HEK293 (cell line): Measurements from ENCODE around the gene RBM19.

ENCODE experiments used
- FEZF1 ChIP-seq: fragments of 450-650 bp; formaldehyde crosslinking; IDR thresholded peaks from 2 replicates; pipeline ENCODE4 v1.5.1; 2016; ENCODE audit warnings: missing biosample characterization, missing genetic modification characterization
- GLIS2 ChIP-seq: fragments of 450-650 bp; formaldehyde crosslinking; IDR thresholded peaks from 2 replicates; pipeline ENCODE4 v1.5.1; 2016; ENCODE audit warnings: missing biosample characterization, missing genetic modification characterization
- KLF7 ChIP-seq: fragments of 450-650 bp; formaldehyde crosslinking; IDR thresholded peaks from 2 replicates; pipeline ENCODE4 v1.5.1; 2016; ENCODE audit warnings: missing biosample characterization, missing genetic modification characterization, borderline replicate concordance
- OVOL3 ChIP-seq: fragments of 450-650 bp; formaldehyde crosslinking; IDR thresholded peaks from 2 replicates; pipeline ENCODE4 v1.5.1; 2016; ENCODE audit warnings: missing biosample characterization, missing genetic modification characterization
- SALL2 ChIP-seq: fragments of 450-650 bp; formaldehyde crosslinking; IDR thresholded peaks from 2 replicates; pipeline ENCODE4 v1.5.0; 2017; ENCODE audit warnings: missing biosample characterization, mild to moderate bottlenecking, missing genetic modification characterization, borderline replicate concordance
- SP3 ChIP-seq: fragments of 450-650 bp; formaldehyde crosslinking; IDR thresholded peaks from 2 replicates; pipeline ENCODE4 v1.5.1; 2016; ENCODE audit warnings: missing biosample characterization, missing genetic modification characterization
- ZBTB17 ChIP-seq: fragments of 450-650 bp; formaldehyde crosslinking; IDR thresholded peaks from 2 replicates; pipeline ENCODE4 v1.5.1; 2016; ENCODE audit warnings: missing biosample characterization, missing genetic modification characterization
- ZBTB26 ChIP-seq: fragments of 450-650 bp; formaldehyde crosslinking; optimal IDR thresholded peaks from 2 replicates; pipeline ENCODE3; 2016; ENCODE audit warnings: missing biosample characterization, mild to moderate bottlenecking, missing genetic modification characterization
- ZBTB8A ChIP-seq: fragments of 450-650 bp; formaldehyde crosslinking; IDR thresholded peaks from 2 replicates; pipeline ENCODE4 v1.5.1; 2016; ENCODE audit warnings: missing biosample characterization, missing genetic modification characterization
- ZFP69B ChIP-seq: fragments of 450-650 bp; formaldehyde crosslinking; IDR thresholded peaks from 2 replicates; pipeline ENCODE4 v1.5.1; 2016; ENCODE audit warnings: missing biosample characterization, missing genetic modification characterization
- ZNF133 ChIP-seq: fragments of 450-650 bp; formaldehyde crosslinking; IDR thresholded peaks from 2 replicates; pipeline ENCODE4 v1.5.1; 2016; ENCODE audit warnings: missing biosample characterization, missing genetic modification characterization
- ZNF138 ChIP-seq: fragments of 450-650 bp; formaldehyde crosslinking; IDR thresholded peaks from 2 replicates; pipeline ENCODE4 v1.5.1; 2016; ENCODE audit warnings: missing biosample characterization, missing genetic modification characterization, borderline replicate concordance
- ZNF146 ChIP-seq: fragments of 450-650 bp; formaldehyde crosslinking; IDR thresholded peaks from 2 replicates; pipeline ENCODE4 v1.5.1; 2016; ENCODE audit warnings: missing biosample characterization, missing genetic modification characterization
- ZNF239 ChIP-seq: fragments of 450-650 bp; formaldehyde crosslinking; IDR thresholded peaks from 2 replicates; pipeline ENCODE4 v1.5.1; 2016; ENCODE audit warnings: missing biosample characterization, missing genetic modification characterization
- ZNF280D ChIP-seq: fragments of 450-650 bp; formaldehyde crosslinking; IDR thresholded peaks from 2 replicates; pipeline ENCODE4 v1.5.1; 2016; ENCODE audit warnings: missing biosample characterization, missing genetic modification characterization
- ZNF433 ChIP-seq: fragments of 450-650 bp; formaldehyde crosslinking; IDR thresholded peaks from 2 replicates; pipeline ENCODE4 v1.5.1; 2016; ENCODE audit warnings: missing biosample characterization, missing genetic modification characterization, low read depth
- ZNF501 ChIP-seq: fragments of 450-650 bp; formaldehyde crosslinking; IDR thresholded peaks from 2 replicates; pipeline ENCODE4 v1.5.1; 2016; ENCODE audit warnings: missing biosample characterization, missing genetic modification characterization
- ZNF510 ChIP-seq: fragments of 450-650 bp; formaldehyde crosslinking; IDR thresholded peaks from 2 replicates; pipeline ENCODE4 v1.5.1; 2018; ENCODE audit warnings: mild to moderate bottlenecking, missing genetic modification characterization, missing biosample characterization; ENCODE audit not compliant: insufficient replicate concordance
- ZNF514 ChIP-seq: fragments of 450-650 bp; formaldehyde crosslinking; IDR thresholded peaks from 2 replicates; pipeline ENCODE4 v1.5.1; 2016; ENCODE audit warnings: missing biosample characterization, missing genetic modification characterization
- ZNF529 ChIP-seq: fragments of 450-650 bp; formaldehyde crosslinking; IDR thresholded peaks from 2 replicates; pipeline ENCODE4 v1.5.1; 2017; ENCODE audit warnings: missing genetic modification characterization, missing biosample characterization; ENCODE audit not compliant: insufficient replicate concordance
- ZNF701 ChIP-seq: fragments of 450-650 bp; formaldehyde crosslinking; IDR thresholded peaks from 2 replicates; pipeline ENCODE4 v1.5.1; 2016; ENCODE audit warnings: missing biosample characterization, missing genetic modification characterization
- ZNF76 ChIP-seq: fragments of 450-650 bp; formaldehyde crosslinking; IDR thresholded peaks from 2 replicates; pipeline ENCODE4; 2016; ENCODE audit warnings: low read depth, missing biosample characterization, missing genetic modification characterization, borderline replicate concordance
- ZNF830 ChIP-seq: fragments of 450-650 bp; IDR thresholded peaks from 2 replicates; pipeline ENCODE4 v1.5.0; 2018; ENCODE audit warnings: missing biosample characterization, missing genetic modification characterization, low read depth, mild to moderate bottlenecking, moderate library complexity
- ZXDB ChIP-seq: fragments of 450-650 bp; formaldehyde crosslinking; IDR thresholded peaks from 2 replicates; pipeline ENCODE4 v1.5.1; 2016; ENCODE audit warnings: missing biosample characterization, missing genetic modification characterization
- TF ChIP-seq, protein P1 (sequence below): fragments of 450-650 bp; formaldehyde crosslinking; IDR thresholded peaks from 2 replicates; pipeline ENCODE4 v1.5.1; 2017; ENCODE audit warnings: missing biosample characterization, missing genetic modification characterization
- TF ChIP-seq, protein P2 (sequence below): fragments of 450-650 bp; formaldehyde crosslinking; IDR thresholded peaks from 2 replicates; pipeline ENCODE4 v1.5.1; 2016; ENCODE audit warnings: missing biosample characterization, missing genetic modification characterization
- TF ChIP-seq, protein P3 (sequence below): fragments of 450-650 bp; formaldehyde crosslinking; IDR thresholded peaks from 2 replicates; pipeline ENCODE4 v1.5.1; 2016; ENCODE audit warnings: missing biosample characterization, missing genetic modification characterization, borderline replicate concordance

Gene RBM19

DNA sequence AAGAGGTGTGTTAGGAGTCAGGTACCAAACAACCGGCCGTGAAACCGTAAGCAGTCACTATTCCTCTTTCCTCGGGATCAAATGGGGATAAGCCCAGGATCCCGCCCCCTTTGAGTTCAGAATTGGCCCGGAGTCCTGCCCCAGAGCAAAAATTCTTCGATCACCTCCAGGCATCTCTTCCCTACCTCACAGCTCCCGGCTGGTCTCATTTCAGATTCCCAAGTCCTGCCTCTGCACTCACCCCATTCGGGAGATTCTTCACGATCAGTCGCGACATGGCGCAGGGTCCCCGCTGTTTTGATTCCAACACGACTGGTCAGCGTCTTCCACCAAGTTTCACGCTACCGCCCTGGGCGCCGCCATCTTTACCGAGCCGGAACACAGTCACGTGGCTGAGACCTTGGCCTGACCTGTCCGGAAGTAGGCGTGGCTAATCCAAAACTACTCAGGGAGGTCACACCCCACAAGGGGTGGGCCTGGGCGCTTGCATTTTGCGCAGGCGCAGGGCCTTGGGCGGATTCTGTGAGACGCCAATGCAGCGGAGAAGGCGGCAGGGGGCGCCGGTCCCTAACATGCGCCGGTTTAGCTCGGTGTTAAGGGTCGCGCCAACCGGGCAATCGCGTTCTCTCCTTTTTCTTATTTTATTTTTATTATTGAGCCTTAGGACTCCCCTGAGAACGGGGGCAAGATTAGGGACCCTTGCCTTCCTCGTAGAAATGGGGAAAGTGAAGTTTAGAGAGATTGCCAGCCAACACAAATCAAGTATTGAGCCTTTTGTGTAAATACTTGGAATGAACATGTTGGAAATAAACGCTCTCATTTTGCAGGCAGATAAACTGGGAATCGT is at the start of gene RBM19 (continued):
- TF ChIP-seq ZNF146 (no peak), ZNF501 (peak; percentile 78; the same call in 1 of the 2 replicates), ZNF510 (tag by site-specific recombination) (no peak), ZXDB (peak; percentile 88), ZNF280D (no peak), FEZF1 (tag by site-specific recombination) (no peak), OVOL3 (tag by site-specific recombination) (no peak), ZNF514 (tag by site-specific recombination) (no peak), ZBTB8A (tag by site-specific recombination) (peak; percentile 61), ZNF830 (tag by site-specific recombination) (no peak), ZFP69B (tag by site-specific recombination) (0 out of 2 replicates have a peak, but pooled peaks have one; percentile 55), ZNF433 (tag by site-specific recombination) (no peak), ZNF133 (tag by site-specific recombination) (no peak), ZNF701 (no peak), ZNF76 (peak; percentile 61; the same call in 1 of the 2 replicates), KLF7 (tag by site-specific recombination) (0 out of 2 replicates have a peak, but pooled peaks have one; percentile 48), ZBTB17 (tag by site-specific recombination) (peak; percentile 88), ZNF529 (tag by site-specific recombination) (no peak), GLIS2 (peak; percentile 92), ZNF239 (no peak), ZBTB26 (tag by site-specific recombination) (peak; percentile 9), SALL2 (tag by site-specific recombination) (no peak), ZNF138 (tag by site-specific recombination) (no peak), SP3 (tag by site-specific recombination) (peak; percentile 94)
- TF ChIP-seq, protein P1, sequence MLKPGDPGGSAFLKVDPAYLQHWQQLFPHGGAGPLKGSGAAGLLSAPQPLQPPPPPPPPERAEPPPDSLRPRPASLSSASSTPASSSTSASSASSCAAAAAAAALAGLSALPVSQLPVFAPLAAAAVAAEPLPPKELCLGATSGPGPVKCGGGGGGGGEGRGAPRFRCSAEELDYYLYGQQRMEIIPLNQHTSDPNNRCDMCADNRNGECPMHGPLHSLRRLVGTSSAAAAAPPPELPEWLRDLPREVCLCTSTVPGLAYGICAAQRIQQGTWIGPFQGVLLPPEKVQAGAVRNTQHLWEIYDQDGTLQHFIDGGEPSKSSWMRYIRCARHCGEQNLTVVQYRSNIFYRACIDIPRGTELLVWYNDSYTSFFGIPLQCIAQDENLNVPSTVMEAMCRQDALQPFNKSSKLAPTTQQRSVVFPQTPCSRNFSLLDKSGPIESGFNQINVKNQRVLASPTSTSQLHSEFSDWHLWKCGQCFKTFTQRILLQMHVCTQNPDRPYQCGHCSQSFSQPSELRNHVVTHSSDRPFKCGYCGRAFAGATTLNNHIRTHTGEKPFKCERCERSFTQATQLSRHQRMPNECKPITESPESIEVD (tag by site-specific recombination): no peak
- TF ChIP-seq, protein P2, sequence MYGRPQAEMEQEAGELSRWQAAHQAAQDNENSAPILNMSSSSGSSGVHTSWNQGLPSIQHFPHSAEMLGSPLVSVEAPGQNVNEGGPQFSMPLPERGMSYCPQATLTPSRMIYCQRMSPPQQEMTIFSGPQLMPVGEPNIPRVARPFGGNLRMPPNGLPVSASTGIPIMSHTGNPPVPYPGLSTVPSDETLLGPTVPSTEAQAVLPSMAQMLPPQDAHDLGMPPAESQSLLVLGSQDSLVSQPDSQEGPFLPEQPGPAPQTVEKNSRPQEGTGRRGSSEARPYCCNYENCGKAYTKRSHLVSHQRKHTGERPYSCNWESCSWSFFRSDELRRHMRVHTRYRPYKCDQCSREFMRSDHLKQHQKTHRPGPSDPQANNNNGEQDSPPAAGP (tag by site-specific recombination): 0 out of 2 replicates have a peak, but pooled peaks have one; percentile 41
- TF ChIP-seq, protein P3, sequence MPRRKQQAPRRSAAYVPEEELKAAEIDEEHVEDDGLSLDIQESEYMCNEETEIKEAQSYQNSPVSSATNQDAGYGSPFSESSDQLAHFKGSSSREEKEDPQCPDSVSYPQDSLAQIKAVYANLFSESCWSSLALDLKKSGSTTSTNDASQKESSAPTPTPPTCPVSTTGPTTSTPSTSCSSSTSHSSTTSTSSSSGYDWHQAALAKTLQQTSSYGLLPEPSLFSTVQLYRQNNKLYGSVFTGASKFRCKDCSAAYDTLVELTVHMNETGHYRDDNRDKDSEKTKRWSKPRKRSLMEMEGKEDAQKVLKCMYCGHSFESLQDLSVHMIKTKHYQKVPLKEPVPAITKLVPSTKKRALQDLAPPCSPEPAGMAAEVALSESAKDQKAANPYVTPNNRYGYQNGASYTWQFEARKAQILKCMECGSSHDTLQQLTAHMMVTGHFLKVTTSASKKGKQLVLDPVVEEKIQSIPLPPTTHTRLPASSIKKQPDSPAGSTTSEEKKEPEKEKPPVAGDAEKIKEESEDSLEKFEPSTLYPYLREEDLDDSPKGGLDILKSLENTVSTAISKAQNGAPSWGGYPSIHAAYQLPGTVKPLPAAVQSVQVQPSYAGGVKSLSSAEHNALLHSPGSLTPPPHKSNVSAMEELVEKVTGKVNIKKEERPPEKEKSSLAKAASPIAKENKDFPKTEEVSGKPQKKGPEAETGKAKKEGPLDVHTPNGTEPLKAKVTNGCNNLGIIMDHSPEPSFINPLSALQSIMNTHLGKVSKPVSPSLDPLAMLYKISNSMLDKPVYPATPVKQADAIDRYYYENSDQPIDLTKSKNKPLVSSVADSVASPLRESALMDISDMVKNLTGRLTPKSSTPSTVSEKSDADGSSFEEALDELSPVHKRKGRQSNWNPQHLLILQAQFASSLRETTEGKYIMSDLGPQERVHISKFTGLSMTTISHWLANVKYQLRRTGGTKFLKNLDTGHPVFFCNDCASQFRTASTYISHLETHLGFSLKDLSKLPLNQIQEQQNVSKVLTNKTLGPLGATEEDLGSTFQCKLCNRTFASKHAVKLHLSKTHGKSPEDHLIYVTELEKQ (tag by site-specific recombination): no peak
